Endodermal cell (in vitro differentiated cells): Measurements from ENCODE around the gene CCDC88C. TPM values are rescaled to one million over a fixed set of nuclear protein-coding genes. Genes with fewer than 3 reads are reported as not detected.

Experiments
- DNase-seq: peaks from one replicate; pipeline ENCODE4 v3.0.0-alpha.2; 2017
- H3K27ac ChIP-seq: 2 replicates; pipeline ENCODE4 v1.5.1; 2013; ENCODE audit warnings: mild to moderate bottlenecking, low read depth, low read length, moderate library complexity
- H3K27me3 ChIP-seq: 2 replicates; pipeline ENCODE4 v1.6.1; 2013; ENCODE audit warnings: mild to moderate bottlenecking, low read length, moderate library complexity; ENCODE audit not compliant: insufficient read depth, control insufficient read depth, poor library complexity, severe bottlenecking
- H3K36me3 ChIP-seq: 2 replicates; pipeline ENCODE4 v1.7.0; 2013; ENCODE audit warnings: mild to moderate bottlenecking, low read length, moderate library complexity; ENCODE audit not compliant: control insufficient read depth, insufficient read depth
- H3K4me1 ChIP-seq: one replicate; pipeline ENCODE4 v1.7.0; 2013; ENCODE audit warnings: low read length; ENCODE audit not compliant: control insufficient read depth, insufficient read depth
- H3K4me3 ChIP-seq: 2 replicates; pipeline ENCODE4 v1.5.1; 2013; ENCODE audit warnings: mild to moderate bottlenecking, low read length, moderate library complexity
- H3K9ac ChIP-seq: 2 replicates; pipeline ENCODE4 v1.6.1; 2013; ENCODE audit warnings: mild to moderate bottlenecking, low read length, moderate library complexity; ENCODE audit not compliant: poor library complexity, severe bottlenecking; ENCODE audit errors: extremely low read depth
- H3K9me3 ChIP-seq: 2 replicates; pipeline ENCODE4 v1.6.1; 2013; ENCODE audit warnings: mild to moderate bottlenecking, low read length, moderate library complexity; ENCODE audit not compliant: control insufficient read depth
- H3K27ac Mint-ChIP-seq: 2 replicates; pipeline ENCODE4 v1.8.0; 2020; ENCODE audit warnings: mixed read lengths
- H3K27me3 Mint-ChIP-seq: 2 replicates; pipeline ENCODE4 v1.8.0; 2021; ENCODE audit warnings: mild to moderate bottlenecking, mixed read lengths; ENCODE audit not compliant: insufficient read depth
- H3K36me3 Mint-ChIP-seq: 2 replicates; pipeline ENCODE4 v1.8.0; 2020; ENCODE audit warnings: low read depth, mixed read lengths
- H3K4me1 Mint-ChIP-seq: 2 replicates; pipeline ENCODE4 v1.8.0; 2020; ENCODE audit warnings: mixed read lengths
- H3K4me3 Mint-ChIP-seq: 2 replicates; pipeline ENCODE4 v1.8.0; 2020; ENCODE audit warnings: mild to moderate bottlenecking, moderate library complexity, mixed read lengths
- H3K9me3 Mint-ChIP-seq: 2 replicates; pipeline ENCODE4 v1.8.0; 2020; ENCODE audit warnings: mild to moderate bottlenecking, mixed read lengths
- WGBS, 2 experiments: methylation state at CpG; one replicate each; pipeline versions ENCODE4 v1.1.5 to v1.1.7; 2013; ENCODE audit warnings: missing lambda C conversion rate in 2 of 2, mixed read lengths in 1 of 2; ENCODE audit not compliant: insufficient coverage in 1 of 2, insufficient read length in 1 of 2; 5-methylcytosine and 5-hydroxymethylcytosine counted together
- total RNA-seq, 2 donors: library from RNA; stranded (reverse); fragmentation: NEBNext Ultra II Directional in 1 of 2; extraction: Animal tissue kit (Norgen Biotek cat#: 25700) in 1 of 2; gene quantifications; 2 replicates in 1 of 2; 3 replicates in 1 of 2; pipeline ENCODE4 v1.2.1, GENCODE V29; 2021
- TF ChIP-seq, protein P1 (sequence below): fragments of 200-600 bp; sonication (generic); conservative IDR thresholded peaks from 2 replicates; pipeline ENCODE4 v1.5.0; 2021; ENCODE audit warnings: antibody characterized with exemption, mild to moderate bottlenecking

The CCDC88C gene
- total RNA-seq, 2 donors from 2014 or later: 50.0 to 50.5 TPM

DNA sequence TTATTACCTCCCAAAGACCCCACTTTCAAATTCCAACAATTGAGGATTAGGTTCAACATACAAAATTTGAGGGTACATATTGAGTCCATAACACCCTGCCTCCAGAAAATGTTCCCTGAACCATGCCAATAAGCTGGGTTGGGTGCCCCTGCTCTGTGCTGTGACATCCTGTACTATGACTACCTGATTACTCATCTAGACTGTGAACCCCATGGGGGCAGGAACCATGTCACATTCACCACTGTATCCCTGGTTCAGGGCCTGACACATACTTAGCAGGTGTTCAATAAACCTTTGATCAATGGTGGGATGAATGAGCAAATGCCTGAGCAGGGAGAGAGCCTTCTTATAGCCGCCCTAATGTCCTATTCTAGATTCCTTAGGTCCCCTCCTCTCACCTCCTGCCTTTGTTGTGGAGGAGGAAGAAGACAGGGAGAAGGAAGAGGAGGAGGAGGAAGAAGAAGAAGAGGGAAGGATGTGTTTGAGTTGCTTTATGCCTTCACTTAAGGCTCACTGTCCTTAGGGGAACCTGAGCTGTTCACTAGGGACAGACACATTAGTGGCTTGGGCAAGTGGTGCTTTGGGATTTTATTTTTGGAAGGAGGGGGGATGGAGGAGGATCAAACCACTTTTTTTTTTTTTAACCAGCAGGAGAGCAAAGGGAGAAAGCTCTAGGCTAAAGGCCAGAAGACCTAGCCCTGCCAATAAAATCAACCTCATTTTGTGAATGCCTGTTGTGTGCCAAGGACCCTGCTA, 194.4 kb downstream of the CCDC88C start:
- Mint-ChIP-seq H3K4me3 (no peak overlapping the region), H3K36me3 (peaks cover 4% of the 10 kb centered on the region), H3K4me1 (no peaks in the 10 kb centered on the region), H3K27me3 (peaks cover 2% of the 10 kb centered on the region), H3K9me3 (no peaks in the 10 kb centered on the region), H3K27ac (no peak overlapping the region)
- no peak for DNase-seq
- Histone ChIP-seq H3K4me3 (no peak overlapping the region), H3K9me3 (no peaks in the 10 kb centered on the region), H3K27me3 (no peaks in the 10 kb centered on the region), H3K27ac (no peak overlapping the region), H3K36me3 (no peaks in the 10 kb centered on the region), H3K4me1 (no peaks in the 10 kb centered on the region), H3K9ac (no peak overlapping the region)
- WGBS, 2 experiments: 100% methylated on average over 1 of the region's 1 CpG; no CpG with 5 or more reads in 1 of the 2 experiments
- TF ChIP-seq, protein P1, sequence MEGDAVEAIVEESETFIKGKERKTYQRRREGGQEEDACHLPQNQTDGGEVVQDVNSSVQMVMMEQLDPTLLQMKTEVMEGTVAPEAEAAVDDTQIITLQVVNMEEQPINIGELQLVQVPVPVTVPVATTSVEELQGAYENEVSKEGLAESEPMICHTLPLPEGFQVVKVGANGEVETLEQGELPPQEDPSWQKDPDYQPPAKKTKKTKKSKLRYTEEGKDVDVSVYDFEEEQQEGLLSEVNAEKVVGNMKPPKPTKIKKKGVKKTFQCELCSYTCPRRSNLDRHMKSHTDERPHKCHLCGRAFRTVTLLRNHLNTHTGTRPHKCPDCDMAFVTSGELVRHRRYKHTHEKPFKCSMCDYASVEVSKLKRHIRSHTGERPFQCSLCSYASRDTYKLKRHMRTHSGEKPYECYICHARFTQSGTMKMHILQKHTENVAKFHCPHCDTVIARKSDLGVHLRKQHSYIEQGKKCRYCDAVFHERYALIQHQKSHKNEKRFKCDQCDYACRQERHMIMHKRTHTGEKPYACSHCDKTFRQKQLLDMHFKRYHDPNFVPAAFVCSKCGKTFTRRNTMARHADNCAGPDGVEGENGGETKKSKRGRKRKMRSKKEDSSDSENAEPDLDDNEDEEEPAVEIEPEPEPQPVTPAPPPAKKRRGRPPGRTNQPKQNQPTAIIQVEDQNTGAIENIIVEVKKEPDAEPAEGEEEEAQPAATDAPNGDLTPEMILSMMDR: no peak

Other genes with a start within 250 kb of the CCDC88C start
- gene GPR68, start 173.1 kb downstream of the CCDC88C start, total RNA-seq: under 1 TPM; 0.38 to 0.44 TPM
- gene PPP4R3A, start 92.5 kb upstream of the CCDC88C start, total RNA-seq: 10 to 100 TPM; 95.2 to 96.6 TPM